ENCODE data around the gene SSPN.
"Not testable (repeated sequence)": the region's sequence is repeated elsewhere in the genome, so short reads cannot be mapped to it uniquely, and the experiment has no call there.

SSPN gene

DNA sequence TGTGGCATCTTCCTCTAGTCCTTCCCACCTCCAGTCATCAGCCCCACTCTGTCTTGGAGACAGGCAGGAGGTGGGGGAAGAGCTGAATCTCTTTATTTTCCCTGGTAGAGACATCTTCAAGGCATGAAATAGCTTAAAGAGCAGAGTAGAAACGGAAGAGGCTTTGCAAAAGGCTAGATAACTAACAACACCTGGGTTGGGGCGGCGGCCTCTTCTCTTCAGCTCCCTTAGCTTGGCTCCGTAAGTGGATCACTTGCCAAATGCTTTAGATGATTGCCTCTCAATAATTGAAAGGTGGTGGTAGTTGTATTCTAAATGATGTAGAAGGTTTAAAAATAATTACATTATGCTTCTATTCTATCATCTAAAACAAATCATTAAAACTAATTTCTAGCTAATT is 36.1 kb downstream of the SSPN start:
- DNase-seq, result no peak

DNA sequence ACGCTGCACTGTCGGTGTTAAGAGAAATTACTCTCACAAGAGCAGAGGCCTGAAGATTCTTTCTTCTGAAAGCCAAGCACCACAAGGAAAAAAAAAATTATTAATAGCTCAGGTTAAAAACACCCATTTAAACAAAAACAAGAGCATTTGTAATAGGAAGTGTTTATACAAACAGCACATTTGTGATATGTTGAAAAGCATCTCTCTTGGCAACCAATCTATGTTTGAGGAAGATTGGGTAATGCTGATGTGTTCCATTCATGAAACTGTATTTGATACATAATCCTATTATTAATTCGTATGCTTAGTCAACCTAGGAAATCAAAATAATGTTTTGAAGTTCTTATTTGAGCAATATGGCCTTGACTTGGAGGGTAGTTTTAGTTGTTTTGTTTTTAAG is 36.5 kb downstream of the SSPN start:
- no peak for DNase-seq

DNA sequence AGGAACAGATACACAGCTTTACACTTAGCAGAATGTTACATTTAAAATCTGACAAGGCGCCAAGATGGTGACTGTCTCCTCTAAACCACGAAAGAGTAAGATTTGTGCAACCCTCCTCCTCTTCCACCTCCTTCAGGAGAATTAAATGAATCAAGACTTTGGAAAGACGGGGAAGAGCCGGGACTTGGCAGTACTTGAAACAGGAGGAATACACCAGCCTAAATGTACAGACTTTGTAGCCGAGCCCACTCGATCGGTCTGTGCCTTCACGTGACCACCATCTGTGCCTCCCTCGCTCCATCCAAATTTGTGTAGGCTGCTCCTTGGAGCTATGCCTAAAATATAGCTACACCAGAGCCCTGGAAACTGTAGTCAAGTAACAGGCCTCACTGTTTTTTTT is 38.3 kb downstream of the SSPN start:
- no peak for DNase-seq

DNA sequence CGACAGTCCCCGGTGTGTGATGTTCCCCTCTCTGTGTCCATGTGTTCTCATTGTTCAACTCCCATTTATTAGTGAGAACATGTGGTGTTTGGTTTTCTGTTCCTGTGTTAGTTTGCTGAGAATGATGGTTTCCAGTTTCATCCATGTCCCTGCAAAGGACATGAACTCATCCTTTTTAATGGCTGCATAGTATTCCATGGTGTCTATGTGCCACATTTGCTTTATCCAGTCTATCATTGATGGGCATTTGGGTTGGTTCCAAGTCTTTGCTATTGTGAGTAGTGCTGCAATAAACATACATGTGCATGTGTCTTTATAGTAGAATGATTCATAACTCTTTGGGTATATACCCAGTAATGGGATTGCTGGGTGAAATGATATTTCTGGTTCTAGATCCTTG is 40.1 kb downstream of the SSPN start:
- DNase-seq, result not testable (repeated sequence)

DNA sequence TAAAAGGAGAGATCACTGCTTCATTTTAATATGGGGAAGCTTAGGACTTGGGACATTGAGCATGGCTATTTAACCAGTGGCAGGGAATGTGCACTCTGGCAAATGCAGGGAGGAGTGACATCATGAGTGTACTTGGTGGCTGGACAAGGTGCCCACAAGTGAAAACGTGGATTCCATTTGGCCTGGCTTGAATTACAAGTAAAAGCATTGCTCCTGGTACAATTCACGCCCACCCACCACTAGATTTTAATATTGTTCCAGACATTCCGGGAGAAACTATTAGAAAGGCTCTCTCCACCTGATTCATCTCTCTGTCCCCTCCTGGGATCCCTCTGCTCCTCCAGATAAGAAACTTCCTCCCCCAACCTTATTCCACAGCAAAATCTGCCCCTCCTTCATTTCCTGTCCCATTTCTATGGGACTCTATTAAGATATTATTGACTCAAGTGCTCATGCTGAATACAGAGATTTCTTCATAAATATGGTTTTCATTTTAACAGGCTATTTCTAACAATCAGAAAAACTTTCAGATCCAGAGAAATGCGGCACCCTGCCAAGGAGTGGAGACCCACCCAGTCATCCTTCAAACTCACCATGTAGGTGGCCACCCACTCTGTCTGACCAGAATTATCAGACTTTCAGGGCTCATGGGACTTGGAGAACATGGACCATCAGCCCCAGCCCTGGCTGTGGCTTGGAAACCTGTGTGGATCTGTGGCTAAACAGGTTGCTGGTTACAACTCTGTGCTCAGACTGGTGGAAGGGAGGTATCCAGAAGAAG is 43.2 kb downstream of the SSPN start:
- DNase-seq, result no peak

DNA sequence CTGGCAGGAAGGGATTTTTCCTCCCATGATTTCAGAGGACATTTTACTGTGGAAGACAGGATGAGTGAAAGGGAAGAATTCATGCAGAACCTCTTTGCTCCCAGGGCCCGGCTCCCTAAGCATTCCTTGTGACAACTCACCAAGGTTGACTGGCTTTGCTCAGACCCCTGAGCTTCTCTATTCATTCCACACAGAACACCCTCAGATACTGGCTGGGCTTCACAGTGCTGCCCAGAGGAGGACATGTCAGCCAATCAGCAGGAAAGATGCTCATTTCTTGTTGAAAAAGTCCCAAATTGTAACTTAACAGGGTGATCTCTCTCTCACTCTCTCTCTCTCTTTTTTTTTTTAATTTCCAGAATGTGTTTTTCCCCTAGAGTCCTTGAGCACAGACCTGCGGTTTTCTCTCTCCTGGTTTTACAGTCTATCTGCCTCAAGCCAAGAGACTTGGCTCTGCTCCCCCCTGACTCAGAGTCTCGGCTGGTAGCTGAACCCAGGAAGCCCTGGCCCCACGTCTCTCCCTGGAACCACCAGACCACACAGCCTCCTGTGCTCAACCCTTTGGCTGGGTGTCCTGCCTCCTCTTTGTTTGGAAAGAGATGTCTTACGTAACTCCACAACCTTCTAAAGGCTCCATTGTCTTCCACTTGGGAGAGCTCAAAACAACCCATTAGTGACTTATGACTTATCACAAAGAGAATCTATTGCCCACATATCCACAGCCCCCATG is 43.9 kb downstream of the SSPN start:
- DNase-seq, result no peak

DNA sequence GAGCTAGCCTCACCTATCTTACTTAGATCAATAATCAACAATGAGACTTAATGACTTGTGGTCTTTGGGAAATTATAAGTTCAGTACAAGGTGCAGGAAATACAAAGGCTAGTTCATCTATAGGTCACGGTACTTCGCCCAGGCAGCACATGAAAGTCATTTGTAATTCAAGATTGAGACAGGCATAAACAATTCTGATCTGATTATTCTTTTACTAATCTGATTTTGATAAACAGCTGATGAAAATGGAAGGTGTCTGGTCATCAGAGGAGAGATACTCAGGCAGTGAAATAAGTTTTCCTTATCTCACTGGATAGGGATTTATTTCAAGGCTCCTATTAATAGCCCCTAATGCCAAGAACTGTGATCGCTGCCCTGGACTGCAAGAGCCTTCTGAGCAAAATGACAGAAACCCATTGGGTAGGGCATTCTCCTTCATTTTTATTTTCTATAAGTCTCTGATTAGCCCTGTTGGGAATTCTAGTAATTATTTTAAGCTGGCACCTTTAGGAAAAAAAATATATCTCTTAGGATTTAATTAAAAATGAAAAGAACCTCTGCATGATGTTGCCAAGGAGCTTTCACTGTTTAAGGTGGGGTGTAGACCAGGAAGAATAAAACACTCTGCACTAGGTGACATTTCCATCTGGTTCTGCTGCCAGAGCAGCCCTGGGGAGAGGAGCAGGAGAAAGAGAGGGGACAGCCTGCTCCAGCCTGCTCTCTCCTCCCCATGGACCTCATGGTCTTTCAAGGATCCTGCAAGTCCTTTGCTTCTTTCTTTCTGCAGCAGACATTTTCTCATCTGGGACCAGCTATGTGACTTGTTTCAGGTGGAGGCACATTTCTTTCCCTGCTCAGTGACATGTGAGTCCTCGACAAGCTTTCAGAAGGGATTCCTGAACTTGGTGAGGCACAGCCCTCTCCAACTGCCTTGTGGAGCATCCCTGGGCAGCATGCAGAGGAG is 44.8 kb downstream of the SSPN start:
- DNase-seq, result no peak

DNA sequence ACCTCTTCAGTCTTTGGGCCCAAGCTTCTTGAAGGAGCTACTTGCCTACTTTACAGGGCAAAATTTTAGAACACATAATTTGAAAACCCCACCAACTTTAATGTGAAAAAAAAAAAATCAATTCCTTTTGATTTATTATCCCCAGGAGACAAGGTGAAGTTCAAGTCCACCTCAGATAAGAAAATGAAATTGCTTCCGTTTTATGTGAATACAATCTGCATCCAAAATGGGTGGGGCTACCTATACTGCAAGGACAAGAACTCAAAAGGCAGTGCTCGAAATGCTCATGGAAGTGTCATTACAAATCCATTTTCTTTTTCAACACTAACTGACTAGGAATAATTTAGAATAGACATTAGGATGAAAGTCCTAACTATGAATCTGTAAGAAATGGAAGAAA is 45.7 kb downstream of the SSPN start:
- DNase-seq, result no peak

DNA sequence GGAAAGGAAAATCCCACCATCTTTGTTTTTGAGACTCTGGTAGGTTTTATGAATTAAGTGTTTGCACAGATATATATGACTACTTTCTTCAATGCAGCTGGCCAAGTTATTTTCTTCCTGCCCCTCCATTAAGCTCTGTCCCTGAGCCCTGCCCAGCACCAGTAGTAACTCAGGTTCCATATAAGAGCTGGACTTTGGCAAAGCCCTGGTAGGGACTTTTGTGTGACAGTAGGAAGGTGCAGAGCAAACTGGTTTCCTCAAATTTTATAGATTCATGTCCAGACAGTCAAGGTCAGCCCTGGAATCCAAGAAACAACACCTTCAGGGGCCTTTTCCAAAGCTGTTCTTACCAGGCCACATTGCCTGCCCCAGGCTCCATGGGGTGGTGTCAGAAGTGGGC is 47.3 kb downstream of the SSPN start:
- DNase-seq, result no peak

DNA sequence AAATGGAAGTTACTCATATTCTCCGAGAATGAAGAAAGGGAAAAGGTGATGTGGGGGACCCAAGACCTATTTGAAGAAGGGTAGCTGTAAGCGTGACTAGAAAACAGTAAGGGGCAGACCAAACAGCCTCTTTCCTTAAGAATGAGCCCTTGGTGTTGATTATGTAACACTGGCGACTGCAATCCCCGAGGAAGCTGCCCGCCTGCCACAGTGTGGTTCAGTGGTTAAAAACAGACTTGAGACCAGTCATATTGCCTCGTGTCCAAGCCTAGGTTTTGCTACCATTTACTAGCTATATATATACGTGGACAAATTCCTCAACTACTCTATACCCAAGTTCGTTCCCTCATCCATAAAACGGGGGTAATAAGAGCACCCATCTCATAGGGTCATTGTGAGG is 49.1 kb downstream of the SSPN start:
- DNase-seq, result no peak

DNA sequence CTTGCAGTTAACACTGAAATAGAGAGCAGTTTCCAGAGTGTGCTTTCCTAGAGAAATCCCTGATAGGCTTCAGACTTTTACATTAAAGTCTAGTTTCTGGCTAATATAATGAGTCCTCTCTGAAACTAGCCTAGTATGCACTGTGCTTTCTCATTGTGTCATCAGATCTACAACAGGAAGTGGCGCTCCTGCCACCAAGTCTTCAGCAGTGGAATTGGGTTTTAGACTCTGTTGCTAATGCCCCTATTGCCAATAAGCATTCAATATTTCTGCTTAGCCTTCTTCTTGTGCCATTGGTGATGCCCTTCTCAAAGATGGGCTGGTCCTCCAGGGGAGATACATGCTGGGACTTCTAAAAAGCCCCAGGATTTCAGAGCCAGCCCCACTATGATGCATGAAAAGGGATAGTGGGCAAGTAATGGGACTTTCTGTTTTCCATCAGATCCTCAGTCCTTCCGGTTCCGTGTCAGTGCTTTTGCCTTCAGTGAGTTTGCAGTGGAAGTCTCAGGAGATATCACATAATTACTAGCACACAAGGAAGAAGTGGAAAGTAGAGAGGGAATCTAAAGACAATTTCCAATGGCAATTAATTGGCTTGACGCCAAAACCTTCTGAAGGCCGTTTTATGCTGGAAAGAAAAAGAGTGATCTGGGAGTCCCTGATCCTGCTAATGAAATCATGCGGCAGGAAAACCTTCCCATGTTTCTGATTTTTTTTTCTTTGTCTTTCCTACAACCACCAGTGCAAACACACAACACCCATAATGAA is 50.0 kb downstream of the SSPN start:
- no peak for DNase-seq

DNA sequence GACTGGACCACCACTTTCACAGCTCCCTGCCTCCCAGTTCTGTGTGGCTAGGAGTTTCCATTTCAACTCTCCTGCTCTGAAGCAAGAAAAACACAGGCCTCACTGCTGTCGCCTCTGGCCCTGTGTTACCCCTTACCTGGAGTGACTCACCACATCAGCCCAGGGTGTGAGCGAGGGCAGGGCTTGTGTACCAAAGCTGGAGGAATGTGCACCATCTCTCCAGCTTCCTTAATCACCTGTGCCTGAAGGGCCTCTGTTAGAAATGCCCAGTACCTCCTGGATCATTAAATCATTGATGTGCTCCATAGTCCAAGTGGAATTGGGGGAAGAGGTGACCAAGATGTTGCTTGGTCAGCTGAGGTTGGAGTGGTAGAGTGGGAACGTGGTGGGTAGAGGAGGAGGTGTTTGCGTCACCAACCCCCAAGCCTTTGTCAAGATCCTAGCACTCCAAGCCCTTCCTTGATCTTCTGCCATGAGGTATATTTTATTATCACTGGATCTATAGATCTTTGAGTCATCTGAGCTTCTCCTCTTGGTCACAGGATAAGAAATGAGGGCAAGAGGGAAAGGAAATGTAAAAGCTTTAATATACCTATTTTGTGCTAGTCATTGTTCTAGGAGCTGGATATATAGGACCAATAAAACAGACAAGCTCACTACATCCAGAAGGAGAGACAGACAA is 51.3 kb downstream of the SSPN start:
- DNase-seq, result no peak

DNA sequence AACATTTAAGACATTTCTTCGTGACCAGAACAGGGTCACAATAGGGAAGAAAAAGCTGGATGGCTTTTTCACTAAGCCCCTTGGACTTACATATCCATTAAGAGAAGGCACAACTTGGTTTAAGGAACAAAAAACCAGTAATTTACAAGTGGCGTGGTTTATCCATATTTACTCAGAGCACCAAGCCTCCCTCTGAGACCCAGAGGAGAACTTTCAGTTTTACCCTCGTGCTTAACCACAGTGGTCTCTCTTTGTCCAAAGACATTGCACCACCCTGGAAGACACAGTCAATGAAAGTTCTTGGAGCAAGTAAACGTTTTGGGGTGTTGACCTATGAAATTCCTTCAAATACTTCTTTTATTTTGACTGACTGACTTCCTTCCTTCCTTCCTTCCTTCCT is 52.5 kb downstream of the SSPN start:
- no peak for DNase-seq

DNA sequence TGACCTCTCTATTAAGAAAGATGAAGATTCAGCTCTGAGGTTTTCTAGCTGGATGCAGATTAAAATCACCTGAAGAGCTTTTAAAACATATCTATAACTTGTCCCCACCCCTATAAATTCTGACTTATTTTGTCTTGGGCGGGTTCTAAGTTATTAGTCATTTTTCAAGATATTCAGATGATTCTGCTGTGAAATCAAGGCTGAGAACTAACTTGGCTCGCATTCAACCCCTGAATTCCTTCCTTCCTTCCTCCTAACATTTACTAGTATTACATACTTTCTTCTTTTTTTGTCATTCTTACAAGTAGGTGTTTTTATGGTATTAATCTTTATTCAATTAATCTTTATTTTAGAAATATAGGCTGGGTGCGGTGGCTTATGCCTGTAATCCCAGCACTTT is 55.4 kb downstream of the SSPN start:
- no peak for DNase-seq

DNA sequence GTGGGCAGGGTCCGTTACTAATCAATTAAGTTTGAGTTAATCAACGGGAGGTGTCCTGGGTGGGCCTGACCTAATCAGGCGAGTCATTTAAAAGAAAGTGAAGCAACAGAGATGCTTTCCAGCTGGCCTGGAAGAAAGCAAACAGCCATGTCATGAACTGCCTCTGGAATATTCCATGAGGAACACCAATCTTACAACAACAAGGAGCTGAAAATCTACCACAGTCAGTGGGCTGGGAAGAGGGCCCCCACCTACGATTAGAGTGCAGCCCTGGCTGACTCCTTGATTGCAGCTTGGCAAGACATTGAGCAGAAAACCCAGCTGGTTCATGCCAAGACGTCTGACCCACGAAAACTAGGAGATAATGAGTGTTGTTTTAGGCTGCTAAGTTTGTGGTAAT is 56.2 kb downstream of the SSPN start:
- no peak for DNase-seq

DNA sequence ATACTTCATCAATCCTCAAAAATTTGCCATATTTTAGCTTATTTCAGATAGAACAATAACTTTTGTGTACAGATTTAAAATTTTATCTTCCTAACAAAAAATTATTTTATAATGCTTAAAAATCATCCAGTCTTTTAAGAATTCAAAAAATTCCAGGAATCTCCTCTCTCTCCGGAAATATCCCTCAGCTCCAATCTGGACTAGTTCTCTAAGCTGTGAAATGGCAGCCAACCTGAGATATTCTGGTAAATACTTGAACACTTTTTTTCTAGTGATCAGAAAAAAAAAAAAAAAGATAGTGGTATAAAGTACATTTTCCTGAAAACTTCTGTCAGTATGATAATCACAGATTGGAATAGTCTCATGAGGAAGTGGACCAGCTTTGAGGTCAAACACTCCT is 57.6 kb downstream of the SSPN start:
- no peak for DNase-seq

DNA sequence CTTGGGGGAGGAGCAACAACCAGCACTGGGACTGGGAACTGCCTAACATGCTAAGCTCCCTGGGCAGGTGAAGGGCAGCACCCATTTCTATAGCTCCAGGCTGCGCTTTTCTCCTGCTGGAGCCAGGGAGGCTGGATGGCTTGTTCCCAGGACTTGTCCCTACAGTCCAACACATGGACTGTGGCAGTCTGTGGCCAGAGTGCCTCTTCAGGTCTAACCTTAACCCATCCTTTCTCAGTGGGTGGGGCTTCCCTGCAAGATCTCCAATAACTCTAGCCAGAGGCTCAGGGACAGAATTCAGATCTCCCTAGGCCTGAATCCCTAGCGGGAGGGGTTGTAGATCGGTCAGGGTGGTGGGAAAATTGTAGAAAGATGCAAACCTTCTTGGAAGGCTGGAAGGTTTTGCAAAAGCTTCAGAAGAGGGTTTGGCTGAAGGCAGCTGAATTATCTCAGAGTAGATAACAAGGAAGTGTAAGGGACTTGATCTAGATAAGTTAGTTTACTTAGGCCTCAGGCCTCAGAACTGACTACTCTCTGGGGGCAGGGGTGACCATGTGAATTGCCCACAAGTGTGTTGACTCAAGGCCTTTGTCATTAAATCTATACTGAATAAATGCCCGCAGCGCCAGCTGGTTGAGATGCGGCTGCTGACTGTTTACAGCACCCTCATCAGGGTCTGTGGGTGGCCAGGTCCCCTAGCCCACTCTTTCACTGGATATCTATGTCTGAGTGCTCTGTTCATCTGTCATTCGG is 60.7 kb downstream of the SSPN start:
- no peak for DNase-seq

DNA sequence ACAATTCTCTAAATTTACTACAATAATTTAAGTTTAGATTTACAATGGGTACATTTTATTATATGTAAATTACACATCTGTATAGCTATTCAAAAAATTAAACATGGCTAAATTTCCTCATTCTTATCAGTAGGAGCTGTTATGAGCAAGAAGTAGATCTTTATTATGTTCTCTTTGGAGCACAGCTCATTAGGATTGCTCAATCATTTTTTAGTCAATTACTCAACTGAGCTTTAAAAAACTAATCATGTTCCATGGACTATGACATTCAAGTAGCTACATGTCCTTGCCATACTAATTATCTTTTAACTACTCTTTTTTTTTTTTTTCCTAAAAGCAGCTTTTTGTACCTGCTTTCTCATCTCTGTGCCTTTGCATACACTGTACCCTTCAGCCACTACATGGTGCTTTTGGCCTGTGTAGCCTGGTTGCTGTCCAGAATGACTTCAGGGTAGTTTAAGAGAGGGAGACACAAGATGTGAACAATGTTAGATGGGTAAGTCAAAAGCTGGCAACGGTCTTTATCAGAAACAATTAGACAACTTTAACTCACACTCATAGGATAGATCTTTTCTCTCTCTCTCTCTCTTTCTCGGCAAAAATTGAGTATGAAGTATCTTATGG is 69.0 kb downstream of the SSPN start:
- DNase-seq, result no peak

DNA sequence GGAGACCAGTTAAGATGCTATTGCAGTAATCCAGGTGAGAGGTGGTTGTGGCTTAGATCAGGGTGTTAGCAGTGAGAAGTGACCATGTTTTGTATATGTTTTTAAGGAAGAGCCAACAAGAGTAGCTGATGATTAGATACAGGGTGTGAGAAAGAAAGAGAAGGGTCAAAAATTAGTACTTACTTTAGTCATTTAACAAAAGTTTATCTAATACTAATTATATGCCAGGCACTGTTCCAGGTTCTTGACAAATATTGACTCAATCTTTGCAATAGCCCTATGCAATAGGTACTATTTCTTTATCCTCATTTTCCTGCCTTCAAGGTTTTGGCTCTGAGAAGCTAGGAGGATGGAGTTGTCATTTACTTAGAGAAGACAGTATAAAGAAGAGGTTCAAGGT is 70.2 kb downstream of the SSPN start:
- DNase-seq, result no peak

DNA sequence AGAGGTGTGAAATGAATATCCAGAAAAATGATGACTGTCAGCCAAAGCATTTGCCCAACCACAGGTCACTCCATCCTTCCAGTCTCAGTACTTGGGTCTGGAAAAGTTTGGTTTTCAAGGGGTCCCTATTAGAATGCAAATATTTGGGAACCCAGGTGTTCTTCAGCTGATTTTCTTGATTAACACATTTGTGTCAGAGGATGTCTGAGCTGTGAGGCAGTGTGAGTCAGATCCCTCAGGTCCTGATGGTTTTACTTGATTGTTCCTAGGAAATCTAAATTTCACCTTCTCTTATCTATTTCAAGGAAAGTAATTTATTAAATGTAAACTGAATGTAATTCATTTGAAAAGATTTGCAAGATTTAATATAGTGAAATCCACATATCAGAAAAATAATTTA is 71.5 kb downstream of the SSPN start:
- no peak for DNase-seq

Data from 8988T (cell line).